ENCODE results near the gene GAS2L2. TPM values are rescaled to one million over a fixed set of nuclear protein-coding genes. Genes with fewer than 3 reads are reported as not detected.

Gene GAS2L2
- total RNA-seq, 1 experiment from 2014 or later: 0.23 TPM

DNA sequence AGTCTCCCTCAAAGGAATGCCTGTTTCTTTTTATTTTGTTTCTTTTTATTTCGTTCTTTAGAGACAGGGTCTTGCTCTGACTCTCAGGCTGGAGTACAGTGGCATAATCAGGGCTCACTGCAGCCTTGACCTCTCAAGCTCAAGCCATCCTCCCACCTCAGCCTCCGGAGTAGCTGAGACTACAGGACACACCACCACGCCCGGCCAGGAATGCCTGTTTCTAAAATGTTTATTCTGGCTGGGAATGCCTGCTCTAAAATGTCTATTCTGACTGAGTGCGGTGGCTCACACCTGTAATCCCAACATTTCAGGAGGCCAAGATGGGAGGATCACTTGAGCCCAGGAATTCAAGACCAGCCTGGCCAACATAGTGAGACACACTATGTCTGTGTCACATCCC is 44.9 kb upstream of the GAS2L2 start:
- BruUV-seq (replicated peaks): no TSS peak
- intact Hi-C loops (cut with micrococcal nuclease): no loop called here
- H3K4me1 Mint-ChIP-seq (ENCODE audit: insufficient read depth, unreplicated experiment): peaks cover 43% of the 10 kb centered on the region
- no peak for DNase-seq (ENCODE audit: unreplicated experiment)
- no peaks in the 10 kb centered on the region for H3K9me3 Mint-ChIP-seq (ENCODE audit: unreplicated experiment)
- H3K4me3 Mint-ChIP-seq (ENCODE audit: unreplicated experiment): no peak overlapping the region
- ChIA-PET POLR2A (interaction anchor here (4.5 to 27.4 kb wide), 3 partner anchors 9 to 23 kb away, joined by 58 to 736 read pairs (median 117); partner anchors contain the start of gene TAF15), CTCF (interaction anchor here (0.7 to 11.7 kb wide), 3 partner anchors 16 to 49 kb away, joined by 3 to 153 read pairs (median 3); no protein-coding TSS in a partner anchor)
- no peaks in the 10 kb centered on the region for H3K27me3 Mint-ChIP-seq (ENCODE audit: insufficient read depth, unreplicated experiment)
- no peak overlapping the region for H3K27ac Mint-ChIP-seq (ENCODE audit: low read depth, unreplicated experiment)
- H3K36me3 Mint-ChIP-seq (ENCODE audit: insufficient read depth, unreplicated experiment): no peaks in the 10 kb centered on the region
- TF ChIP-seq, protein P1, sequence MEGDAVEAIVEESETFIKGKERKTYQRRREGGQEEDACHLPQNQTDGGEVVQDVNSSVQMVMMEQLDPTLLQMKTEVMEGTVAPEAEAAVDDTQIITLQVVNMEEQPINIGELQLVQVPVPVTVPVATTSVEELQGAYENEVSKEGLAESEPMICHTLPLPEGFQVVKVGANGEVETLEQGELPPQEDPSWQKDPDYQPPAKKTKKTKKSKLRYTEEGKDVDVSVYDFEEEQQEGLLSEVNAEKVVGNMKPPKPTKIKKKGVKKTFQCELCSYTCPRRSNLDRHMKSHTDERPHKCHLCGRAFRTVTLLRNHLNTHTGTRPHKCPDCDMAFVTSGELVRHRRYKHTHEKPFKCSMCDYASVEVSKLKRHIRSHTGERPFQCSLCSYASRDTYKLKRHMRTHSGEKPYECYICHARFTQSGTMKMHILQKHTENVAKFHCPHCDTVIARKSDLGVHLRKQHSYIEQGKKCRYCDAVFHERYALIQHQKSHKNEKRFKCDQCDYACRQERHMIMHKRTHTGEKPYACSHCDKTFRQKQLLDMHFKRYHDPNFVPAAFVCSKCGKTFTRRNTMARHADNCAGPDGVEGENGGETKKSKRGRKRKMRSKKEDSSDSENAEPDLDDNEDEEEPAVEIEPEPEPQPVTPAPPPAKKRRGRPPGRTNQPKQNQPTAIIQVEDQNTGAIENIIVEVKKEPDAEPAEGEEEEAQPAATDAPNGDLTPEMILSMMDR (IDR thresholded peaks at IDR 0.05; ENCODE audit: unreplicated experiment): no peak

DNA sequence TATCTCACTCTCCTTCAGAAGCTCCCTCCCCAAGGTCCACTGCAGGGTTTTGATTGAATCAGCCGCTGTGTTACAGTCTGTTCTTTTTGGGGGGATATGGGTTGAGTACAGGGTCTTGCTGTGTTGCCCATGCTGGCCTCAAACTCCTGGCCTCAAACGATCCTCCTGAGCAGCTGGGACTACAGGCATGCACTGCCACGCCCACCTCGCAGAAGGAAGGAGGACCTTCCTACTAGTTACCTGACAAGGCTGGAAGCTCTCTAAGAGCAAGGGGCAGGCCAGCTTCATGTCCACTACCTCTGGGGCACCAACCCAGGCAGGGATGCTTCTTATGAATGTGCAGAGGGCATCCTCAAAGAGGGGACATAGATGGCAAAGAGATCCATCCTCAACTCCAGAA is 44.3 kb upstream of the GAS2L2 start:
- POLR2A ChIA-PET: interaction anchor here (0.6 to 27.4 kb wide), 4 partner anchors 8 to 219 kb away, joined by 3 to 736 read pairs (median 88); partner anchors contain the start of genes PEX12 and TAF15
- H3K9me3 Mint-ChIP-seq (ENCODE audit: unreplicated experiment): no peaks in the 10 kb centered on the region
- peaks cover 1% of the 10 kb centered on the region for H3K36me3 Mint-ChIP-seq (ENCODE audit: insufficient read depth, unreplicated experiment)
- TF ChIP-seq, protein P1 (IDR thresholded peaks at IDR 0.05; ENCODE audit: unreplicated experiment): no peak
- H3K27ac Mint-ChIP-seq (ENCODE audit: low read depth, unreplicated experiment): no peak overlapping the region
- DNase-seq (ENCODE audit: unreplicated experiment): no peak
- CTCF ChIA-PET: interaction anchor here (0.6 to 11.7 kb wide), 8 partner anchors 8 to 50 kb away, joined by 3 to 153 read pairs (median 4); partner anchors contain the start of gene TAF15
- peaks cover 46% of the 10 kb centered on the region for H3K4me1 Mint-ChIP-seq (ENCODE audit: insufficient read depth, unreplicated experiment)
- no peak overlapping the region for H3K4me3 Mint-ChIP-seq (ENCODE audit: unreplicated experiment)
- no peaks in the 10 kb centered on the region for H3K27me3 Mint-ChIP-seq (ENCODE audit: insufficient read depth, unreplicated experiment)
- BruUV-seq (replicated peaks): no TSS peak
- intact Hi-C loops (cut with micrococcal nuclease): no loop called here

DNA sequence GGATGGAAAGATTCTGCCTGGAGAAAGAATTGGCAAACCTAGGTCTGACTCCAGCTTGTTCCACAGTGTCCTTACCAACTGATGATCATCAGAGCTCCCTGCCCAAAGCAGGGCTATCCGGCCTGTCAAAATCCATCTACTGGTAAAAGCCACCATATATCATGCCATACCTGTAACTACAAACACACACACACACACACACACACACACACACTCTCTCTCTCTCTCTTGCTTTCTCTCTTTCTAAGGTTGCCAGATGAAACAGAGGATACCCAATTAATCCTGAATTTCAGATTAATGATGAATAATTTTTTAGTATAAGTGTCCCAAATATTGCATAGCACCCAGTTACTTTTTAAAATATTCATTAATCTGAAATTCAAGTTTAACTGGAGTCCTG is 43.9 kb upstream of the GAS2L2 start:
- peaks cover 51% of the 10 kb centered on the region for H3K4me1 Mint-ChIP-seq (ENCODE audit: insufficient read depth, unreplicated experiment)
- BruUV-seq (replicated peaks): no TSS peak
- H3K36me3 Mint-ChIP-seq (ENCODE audit: insufficient read depth, unreplicated experiment): peaks cover 6% of the 10 kb centered on the region
- POLR2A ChIA-PET: interaction anchor here (0.6 to 27.4 kb wide), 4 partner anchors 8 to 219 kb away, joined by 3 to 736 read pairs (median 88); partner anchors contain the start of genes PEX12 and TAF15
- H3K4me3 Mint-ChIP-seq (ENCODE audit: unreplicated experiment): no peak overlapping the region
- TF ChIP-seq, protein P1 (IDR thresholded peaks at IDR 0.05; ENCODE audit: unreplicated experiment): no peak
- no peak for DNase-seq (ENCODE audit: unreplicated experiment)
- no peaks in the 10 kb centered on the region for H3K9me3 Mint-ChIP-seq (ENCODE audit: unreplicated experiment)
- H3K27ac Mint-ChIP-seq (ENCODE audit: low read depth, unreplicated experiment): no peak overlapping the region
- no peaks in the 10 kb centered on the region for H3K27me3 Mint-ChIP-seq (ENCODE audit: insufficient read depth, unreplicated experiment)
- CTCF ChIA-PET: interaction anchor here (0.6 to 11.7 kb wide), 13 partner anchors 8 to 218 kb away, joined by 3 to 153 read pairs (median 4); partner anchors contain the start of gene TAF15
- intact Hi-C loops (cut with micrococcal nuclease): no loop called here

DNA sequence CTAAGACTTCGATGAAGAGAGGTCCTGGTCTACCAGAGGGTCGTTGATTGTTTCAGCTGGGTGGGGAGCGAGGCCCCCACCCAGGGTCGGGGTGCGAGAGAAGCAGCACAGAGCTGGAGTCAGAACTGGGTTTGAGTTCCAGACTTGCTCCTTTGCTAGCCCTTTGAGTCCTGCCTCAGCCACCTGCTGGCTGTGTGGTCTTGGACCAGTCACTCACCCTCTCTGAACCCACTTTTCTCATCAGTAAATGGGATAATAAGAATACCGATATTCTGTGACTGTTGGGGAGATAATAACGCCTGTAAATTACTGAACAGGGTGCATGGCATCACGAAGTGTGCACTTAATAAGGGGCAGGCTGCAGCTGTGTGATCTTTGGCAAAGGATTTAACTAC is 42.8 kb upstream of the GAS2L2 start:
- TF ChIP-seq, protein P1 (IDR thresholded peaks at IDR 0.05; ENCODE audit: unreplicated experiment): no peak
- intact Hi-C loops (cut with micrococcal nuclease): no loop called here
- no peak for DNase-seq (ENCODE audit: unreplicated experiment)
- Mint-ChIP-seq H3K9me3 (ENCODE audit: unreplicated experiment) (no peaks in the 10 kb centered on the region), H3K27me3 (ENCODE audit: insufficient read depth, unreplicated experiment) (no peaks in the 10 kb centered on the region), H3K36me3 (ENCODE audit: insufficient read depth, unreplicated experiment) (peaks cover 7% of the 10 kb centered on the region), H3K4me3 (ENCODE audit: unreplicated experiment) (peak overlapping the region; percentile 72), H3K4me1 (ENCODE audit: insufficient read depth, unreplicated experiment) (peaks cover 47% of the 10 kb centered on the region), H3K27ac (ENCODE audit: low read depth, unreplicated experiment) (no peak overlapping the region)
- ChIA-PET CTCF (interaction anchor here (0.9 to 11.7 kb wide), 11 partner anchors 8 to 49 kb away, joined by 3 to 153 read pairs (median 5); partner anchors contain the start of gene TAF15), POLR2A (interaction anchor here (0.8 to 27.4 kb wide), 4 partner anchors 14 to 363 kb away, joined by 3 to 736 read pairs (median 60); partner anchors contain the start of genes SLFN12 and TAF15)
- BruUV-seq (replicated peaks): TSS peak; percentile 27
